DOHH2 (cell line): ENCODE results near the gene ZNFX1.

Source experiments
- H3F3A ChIP-seq: fragments of 200-600 bp; sonication (generic), shearing (Covaris generic); 2 replicates; pipeline ENCODE4 v1.6.0; 2016; ENCODE audit warnings: antibody characterized with exemption, mild to moderate bottlenecking; ENCODE audit not compliant: control insufficient read depth, insufficient read depth
- H3K27ac ChIP-seq: fragments of 200-600 bp; sonication (generic); 2 replicates; pipeline ENCODE4 v1.5.1; 2014; ENCODE audit warnings: low read depth, mild to moderate bottlenecking, low read length, moderate library complexity
- H3K27me3 ChIP-seq: fragments of 200-600 bp; sonication (generic); 2 replicates; pipeline ENCODE4 v1.6.1; 2014; ENCODE audit warnings: mild to moderate bottlenecking, low read length, mixed read lengths; ENCODE audit not compliant: control insufficient read depth
- H3K36me3 ChIP-seq: fragments of 200-600 bp; sonication (generic); 2 replicates; pipeline ENCODE4 v1.6.1; 2014; ENCODE audit warnings: mild to moderate bottlenecking, low read length, moderate library complexity, mixed read lengths; ENCODE audit not compliant: control insufficient read depth
- H3K4me1 ChIP-seq: fragments of 200-600 bp; sonication (generic); 2 replicates; pipeline ENCODE4 v1.6.1; 2014; ENCODE audit warnings: mild to moderate bottlenecking, low read length, mixed read lengths; ENCODE audit not compliant: control insufficient read depth
- H3K4me2 ChIP-seq: fragments of 200-600 bp; sonication (generic); 2 replicates; pipeline ENCODE4 v1.6.0; 2014; ENCODE audit warnings: mild to moderate bottlenecking, low read length, moderate library complexity
- H3K4me3 ChIP-seq: fragments of 200-600 bp; sonication (generic); 2 replicates; pipeline ENCODE4 v1.5.1; 2014; ENCODE audit warnings: mild to moderate bottlenecking, low read length, mixed read lengths
- H3K79me2 ChIP-seq: fragments of 200-600 bp; sonication (generic); 2 replicates; pipeline ENCODE4 v1.6.1; 2014; ENCODE audit warnings: mild to moderate bottlenecking, low read length, mixed read lengths; ENCODE audit not compliant: control insufficient read depth
- H3K9me2 ChIP-seq: fragments of 200-600 bp; sonication (generic); replicated peaks from 2 replicates; pipeline ENCODE4 v1.6.1; 2014; ENCODE audit warnings: mild to moderate bottlenecking, low read length, mixed read lengths; ENCODE audit not compliant: control insufficient read depth
- H3K9me3 ChIP-seq: fragments of 200-600 bp; sonication (generic); 2 replicates; pipeline ENCODE4 v1.6.1; 2014; ENCODE audit warnings: antibody characterized with exemption, low read length, mixed read lengths; ENCODE audit not compliant: control insufficient read depth, insufficient read depth
- H4K20me1 ChIP-seq: fragments of 200-600 bp; sonication (generic); 2 replicates; pipeline ENCODE4 v1.6.0; 2014; ENCODE audit warnings: low read depth, mild to moderate bottlenecking, antibody characterized with exemption, low read length, moderate library complexity; ENCODE audit not compliant: control insufficient read depth, insufficient read depth
- EZH2phosphoT487 ChIP-seq: fragments of 200-600 bp; sonication (generic); IDR thresholded peaks from 2 replicates; pipeline ENCODE4 v1.6.1; 2017; ENCODE audit warnings: borderline replicate concordance, mild to moderate bottlenecking, antibody characterized with exemption, low read length, moderate library complexity, mixed read lengths
- TF ChIP-seq, protein P1 (sequence below): fragments of 200-600 bp; sonication (generic); IDR thresholded peaks from one replicate; pipeline ENCODE4 v1.5.1; 2014; ENCODE audit warnings: antibody characterized with exemption, mild to moderate bottlenecking, low read depth, low read length; ENCODE audit not compliant: poor library complexity, severe bottlenecking

The ZNFX1 gene

DNA sequence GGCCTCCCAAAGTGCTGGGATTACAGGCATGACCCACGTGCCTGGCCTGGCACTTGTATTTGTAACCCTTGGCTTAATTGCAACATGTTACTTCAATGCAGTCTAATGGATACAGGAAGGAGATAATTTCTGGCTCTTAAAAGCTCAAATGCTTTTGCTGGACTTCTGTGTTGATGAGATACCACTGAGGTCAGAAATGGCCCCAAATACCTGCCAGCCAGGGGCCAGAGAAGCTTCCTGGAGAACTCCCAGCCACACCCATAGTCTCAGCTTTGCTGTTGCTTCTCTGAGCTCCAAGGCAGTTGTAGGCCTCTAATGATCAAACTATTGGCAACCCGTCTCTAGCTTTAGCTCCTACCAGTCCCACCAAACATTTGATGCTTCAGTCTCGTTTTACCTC is 14.2 kb upstream of the ZNFX1 start:
- no peak overlapping the region for H3K27ac ChIP-seq
- H4K20me1 ChIP-seq, result peaks cover 22% of the 10 kb centered on the region
- H3K9me2 ChIP-seq, result no peaks in the 10 kb centered on the region
- TF ChIP-seq, protein P1, sequence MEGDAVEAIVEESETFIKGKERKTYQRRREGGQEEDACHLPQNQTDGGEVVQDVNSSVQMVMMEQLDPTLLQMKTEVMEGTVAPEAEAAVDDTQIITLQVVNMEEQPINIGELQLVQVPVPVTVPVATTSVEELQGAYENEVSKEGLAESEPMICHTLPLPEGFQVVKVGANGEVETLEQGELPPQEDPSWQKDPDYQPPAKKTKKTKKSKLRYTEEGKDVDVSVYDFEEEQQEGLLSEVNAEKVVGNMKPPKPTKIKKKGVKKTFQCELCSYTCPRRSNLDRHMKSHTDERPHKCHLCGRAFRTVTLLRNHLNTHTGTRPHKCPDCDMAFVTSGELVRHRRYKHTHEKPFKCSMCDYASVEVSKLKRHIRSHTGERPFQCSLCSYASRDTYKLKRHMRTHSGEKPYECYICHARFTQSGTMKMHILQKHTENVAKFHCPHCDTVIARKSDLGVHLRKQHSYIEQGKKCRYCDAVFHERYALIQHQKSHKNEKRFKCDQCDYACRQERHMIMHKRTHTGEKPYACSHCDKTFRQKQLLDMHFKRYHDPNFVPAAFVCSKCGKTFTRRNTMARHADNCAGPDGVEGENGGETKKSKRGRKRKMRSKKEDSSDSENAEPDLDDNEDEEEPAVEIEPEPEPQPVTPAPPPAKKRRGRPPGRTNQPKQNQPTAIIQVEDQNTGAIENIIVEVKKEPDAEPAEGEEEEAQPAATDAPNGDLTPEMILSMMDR, result no peak
- no peak for TF ChIP-seq EZH2phosphoT487
- peaks cover 63% of the 10 kb centered on the region for H3F3A ChIP-seq
- H3K4me1 ChIP-seq, result peaks cover 10% of the 10 kb centered on the region
- peaks cover 10% of the 10 kb centered on the region for H3K79me2 ChIP-seq
- H3K27me3 ChIP-seq, result no peaks in the 10 kb centered on the region
- no peak overlapping the region for H3K4me2 ChIP-seq
- H3K36me3 ChIP-seq, result peaks cover 55% of the 10 kb centered on the region
- H3K9me3 ChIP-seq, result no peaks in the 10 kb centered on the region
- H3K4me3 ChIP-seq, result no peak overlapping the region

DNA sequence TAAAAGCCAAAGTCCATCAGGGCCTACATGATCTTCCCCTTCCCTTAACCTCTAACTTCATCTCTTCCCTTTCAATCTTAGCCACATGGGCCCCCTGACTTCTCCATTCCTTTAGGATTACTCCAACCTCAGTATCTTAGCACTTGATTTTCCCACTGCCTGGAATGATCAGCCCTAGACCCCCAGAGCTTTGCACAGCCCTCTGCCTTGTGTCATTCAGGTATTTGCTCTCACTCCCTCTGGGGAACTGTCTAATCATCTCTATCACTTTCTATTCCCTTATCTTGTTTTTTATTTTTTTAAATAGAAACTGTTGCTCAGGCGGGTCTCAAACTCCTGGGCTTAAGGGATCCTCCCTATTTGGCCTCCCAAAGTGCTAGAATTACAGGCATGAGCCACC is 13.3 kb upstream of the ZNFX1 start:
- Histone ChIP-seq H3K9me2 (no peaks in the 10 kb centered on the region), H3K4me2 (no peak overlapping the region), H3K79me2 (peaks cover 18% of the 10 kb centered on the region), H3K9me3 (no peaks in the 10 kb centered on the region), H3K27me3 (no peaks in the 10 kb centered on the region), H3K36me3 (peaks cover 63% of the 10 kb centered on the region), H4K20me1 (peaks cover 30% of the 10 kb centered on the region), H3K4me1 (peaks cover 18% of the 10 kb centered on the region), H3K4me3 (no peak overlapping the region), H3F3A (peaks cover 71% of the 10 kb centered on the region), H3K27ac (0 out of 2 replicates have a peak overlapping the region, but pooled peaks have one; percentile 12)
- no peak for TF ChIP-seq EZH2phosphoT487
- TF ChIP-seq, protein P1, result no peak

DNA sequence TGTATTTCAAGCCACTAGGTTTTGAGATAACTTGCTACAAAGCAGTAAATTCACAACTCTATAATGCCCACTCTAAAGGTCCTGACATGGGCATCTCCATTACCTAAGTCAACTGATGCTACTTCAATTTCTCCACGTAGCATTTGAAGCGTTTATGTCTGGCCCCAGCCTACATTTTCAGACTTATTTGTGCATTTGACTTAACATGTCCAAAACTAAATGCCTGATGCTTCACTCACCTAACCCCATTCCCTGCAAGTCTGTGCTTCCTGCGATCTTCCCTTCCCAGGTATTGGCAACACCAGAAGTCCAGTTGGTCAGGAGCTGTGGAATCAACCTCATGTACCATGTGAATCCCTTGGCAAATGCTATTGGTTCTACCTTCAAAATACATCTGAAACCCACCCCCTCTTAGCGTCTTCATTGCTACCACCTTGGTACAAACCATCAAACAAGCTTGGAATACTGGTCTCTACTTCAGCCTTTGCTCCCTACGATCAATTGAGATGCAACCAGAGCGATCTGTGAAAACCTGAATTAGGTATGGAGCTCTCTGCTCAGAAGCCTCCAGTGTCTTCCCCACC is 12.8 kb upstream of the ZNFX1 start:
- Histone ChIP-seq H4K20me1 (peaks cover 34% of the 10 kb centered on the region), H3K9me3 (no peaks in the 10 kb centered on the region), H3F3A (peaks cover 76% of the 10 kb centered on the region), H3K9me2 (no peaks in the 10 kb centered on the region), H3K79me2 (peaks cover 23% of the 10 kb centered on the region), H3K27ac (peak overlapping the region; percentile 23), H3K27me3 (no peaks in the 10 kb centered on the region), H3K4me3 (no peak overlapping the region), H3K4me2 (no peak overlapping the region), H3K36me3 (peaks cover 68% of the 10 kb centered on the region), H3K4me1 (peaks cover 23% of the 10 kb centered on the region)
- TF ChIP-seq EZH2phosphoT487, result no peak
- TF ChIP-seq, protein P1, result no peak
